ENCODE data around the gene UBXN2A. TPM values are rescaled to one million over a fixed set of nuclear protein-coding genes. Genes with fewer than 3 reads are reported as not detected.
A peak's percentile ranks its signal among the peaks of the same experiment; 100 is the strongest.

UBXN2A gene
- 10 to 100 TPM; 10.2 to 23.3 TPM for total RNA-seq
- polyA plus RNA-seq = 1 to 10 TPM; 4.7 to 6.0 TPM
- long read RNA-seq, donor 1, full-length matches to known transcripts = 8 of 8 reads
- long read RNA-seq, donor 1, partial matches to known transcripts = 0 of 8 reads
- long read RNA-seq, donor 1, other reads (novel, unspliced or antisense) = 0 of 8 reads
- long read RNA-seq, donor 2 = 0 reads
- long read RNA-seq, donor 3, full-length matches to known transcripts = 1 of 1 reads
- long read RNA-seq, donor 3, partial matches to known transcripts = 0 of 1 reads
- long read RNA-seq, donor 3, other reads (novel, unspliced or antisense) = 0 of 1 reads
- long read RNA-seq, donor 4, full-length matches to known transcripts = 2 of 2 reads
- long read RNA-seq, donor 4, partial matches to known transcripts = 0 of 2 reads
- long read RNA-seq, donor 4, other reads (novel, unspliced or antisense) = 0 of 2 reads
- long read RNA-seq, donor 5, full-length matches to known transcripts = 3 of 8 reads
- long read RNA-seq, donor 5, partial matches to known transcripts = 5 of 8 reads
- long read RNA-seq, donor 5, other reads (novel, unspliced or antisense) = 0 of 8 reads

GRCh38 chr2:23939987-23940717 is at the start of gene UBXN2A:
Gene UBXN2A, plus strand, starts transcription at chr2:23940463. Its CDS starts 17,852 bp downstream, at chr2:23958315.
- peak; percentile 96 for ATAC-seq (ENCODE audit: insufficient read depth, low FRiP score)
- H3K4me1 ChIP-seq (ENCODE audit: control insufficient read depth in 5 of 5, insufficient read depth in 5 of 5, low read length in 5 of 5) = peaks cover 0 to 16% (median 3%) of the 10 kb centered on the region in 5 donors

DNA sequence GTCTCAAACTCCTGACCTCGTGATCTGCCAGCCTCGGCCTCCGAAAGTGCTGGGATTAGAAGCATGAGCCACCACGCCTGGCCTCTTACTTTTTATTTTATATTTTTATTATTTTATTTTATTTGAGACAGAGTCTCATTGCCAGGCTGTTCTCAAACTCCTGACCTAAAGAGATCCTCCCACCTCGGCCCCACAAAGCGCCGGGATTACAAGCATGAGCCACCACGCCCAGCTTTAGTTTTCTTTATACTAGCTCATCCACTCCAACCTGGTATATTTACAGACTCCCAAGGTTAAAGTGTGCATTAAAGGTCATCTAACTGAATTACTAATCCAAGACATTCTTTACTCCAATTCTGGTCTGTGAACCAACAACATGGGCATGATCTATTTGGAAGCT is 40.1 kb upstream of the UBXN2A start:
- Histone ChIP-seq H3K9ac (ENCODE audit: insufficient read depth in 1 of 2, low read length in 2 of 2) (no peak overlapping the region), H3K4me3 (no peak overlapping the region), H3K9me3 (ENCODE audit: control insufficient read depth in 4 of 4, insufficient read depth in 3 of 4, low read length in 3 of 4) (no peaks in the 10 kb centered on the region), H3K27ac (ENCODE audit: low read depth in 1 of 2, low read length in 1 of 2) (no peak overlapping the region), H3K4me1 (ENCODE audit: control insufficient read depth in 5 of 5, insufficient read depth in 5 of 5, low read length in 5 of 5) (peaks cover 0 to 12% (median 4%) of the 10 kb centered on the region in 5 donors), H3K27me3 (ENCODE audit: control insufficient read depth in 3 of 3, insufficient read depth in 3 of 3, low read length in 2 of 3) (no peaks in the 10 kb centered on the region), H3K36me3 (ENCODE audit: control insufficient read depth in 4 of 4, insufficient read depth in 4 of 4, low read length in 4 of 4) (no peaks in the 10 kb centered on the region)
- no peak for TF ChIP-seq CTCF (IDR thresholded peaks at IDR 0.05; ENCODE audit: control extremely low read depth, extremely low read depth)
- WGBS, 2 donors = 95 to 96% methylated on average over 8 of the region's 8 CpGs
- no peak for DNase-seq
- no peak for ATAC-seq (ENCODE audit: insufficient read depth, low FRiP score)

More at GRCh38 chr2:23939987-23940717, at the start of gene UBXN2A:
- Histone ChIP-seq H3K36me3 (ENCODE audit: control insufficient read depth in 4 of 4, insufficient read depth in 4 of 4, low read length in 4 of 4) (no peaks in the 10 kb centered on the region), H3K4me3 (peak within 1 kb of the TSS; percentile 92), H3K9ac (ENCODE audit: insufficient read depth in 1 of 2, low read length in 2 of 2) (peak within 1 kb of the TSS; percentile 87 to 97), H3K27me3 (ENCODE audit: control insufficient read depth in 3 of 3, insufficient read depth in 3 of 3, low read length in 2 of 3) (no peaks in the 10 kb centered on the region), H3K9me3 (ENCODE audit: control insufficient read depth in 4 of 4, insufficient read depth in 3 of 4, low read length in 3 of 4) (no peaks in the 10 kb centered on the region), H3K27ac (ENCODE audit: low read depth in 1 of 2, low read length in 1 of 2) (peak within 1 kb of the TSS; percentile 94 to 96)
- 0 to 1% methylated on average over 64 to 77 of the region's 77 CpGs for WGBS, 2 donors
- TF ChIP-seq CTCF (IDR thresholded peaks at IDR 0.05; ENCODE audit: control extremely low read depth, extremely low read depth) = no peak
- peak; percentile 89 to 95 (median 90) for DNase-seq

DNA sequence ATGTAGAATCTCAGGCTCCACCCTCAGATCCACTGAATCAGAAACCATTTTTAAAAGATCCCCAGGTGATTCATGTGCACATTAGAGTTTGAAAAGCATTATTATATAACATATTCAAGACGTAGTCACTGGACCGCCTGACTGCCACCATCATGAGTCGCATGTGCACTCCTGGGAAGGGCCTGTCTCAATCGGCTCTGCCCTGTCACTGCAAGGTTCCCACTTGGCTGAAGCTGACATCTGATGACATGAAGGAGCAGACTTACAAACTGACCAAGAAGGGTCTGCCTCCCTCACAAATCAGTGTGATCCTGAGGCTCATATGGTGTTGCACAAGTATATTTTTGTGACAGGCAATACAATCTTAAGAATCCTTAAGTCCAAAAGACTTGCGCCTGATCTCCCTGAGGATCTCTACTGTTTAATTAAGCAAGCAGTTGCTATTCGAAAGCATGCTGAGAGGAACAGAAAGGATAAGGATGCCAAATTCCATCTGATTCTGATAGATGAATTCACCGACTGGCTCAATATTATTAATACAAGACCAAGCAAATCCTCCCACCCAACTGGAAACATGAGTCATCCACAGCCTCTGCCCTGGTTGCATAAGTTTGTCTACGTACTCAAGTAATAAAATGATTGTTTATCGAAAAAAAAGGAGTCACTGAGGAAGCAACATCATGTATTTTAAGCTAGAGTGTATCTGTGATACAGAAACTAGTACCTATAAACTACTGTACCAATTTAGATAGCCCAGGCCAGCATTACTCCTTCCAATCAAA is 39.5 kb upstream of the UBXN2A start:
- H3K9ac ChIP-seq (ENCODE audit: insufficient read depth in 1 of 2, low read length in 2 of 2) = no peak overlapping the region
- ATAC-seq (ENCODE audit: insufficient read depth, low FRiP score) (no peak), DNase-seq (peak in 1 of 3 donors; percentile 24)
- peaks cover 0 to 12% (median 4%) of the 10 kb centered on the region in 5 donors for H3K4me1 ChIP-seq (ENCODE audit: control insufficient read depth in 5 of 5, insufficient read depth in 5 of 5, low read length in 5 of 5)
- H3K27ac ChIP-seq (ENCODE audit: low read depth in 1 of 2, low read length in 1 of 2) = no peak overlapping the region
- H3K36me3 ChIP-seq (ENCODE audit: control insufficient read depth in 4 of 4, insufficient read depth in 4 of 4, low read length in 4 of 4) = no peaks in the 10 kb centered on the region
- no peak overlapping the region for H3K4me3 ChIP-seq
- H3K9me3 ChIP-seq (ENCODE audit: control insufficient read depth in 4 of 4, insufficient read depth in 3 of 4, low read length in 3 of 4) = no peaks in the 10 kb centered on the region
- 52 to 65% methylated on average over 9 of the region's 9 CpGs for WGBS, 2 donors
- H3K27me3 ChIP-seq (ENCODE audit: control insufficient read depth in 3 of 3, insufficient read depth in 3 of 3, low read length in 2 of 3) = no peaks in the 10 kb centered on the region
- no peak for TF ChIP-seq CTCF (IDR thresholded peaks at IDR 0.05; ENCODE audit: control extremely low read depth, extremely low read depth)

Data from lung (tissue), 16 donors.